ENCODE measurements around the gene HIRA.

GRCh38 chr22:19466126-19466716 lies 34.7 kb upstream of the HIRA start:
- TF ChIP-seq ATF2 (CRISPR knock-in tag; IDR thresholded peaks at IDR 0.05; ENCODE audit: borderline replicate concordance, low read depth) (no peak), CTCF (IDR thresholded peaks at IDR 0.05) (no peak), NR2C2 (CRISPR knock-in tag; IDR thresholded peaks at IDR 0.05) (no peak), ELF4 (CRISPR knock-in tag; IDR thresholded peaks at IDR 0.05; ENCODE audit: low read depth) (no peak), ZBTB21 (CRISPR knock-in tag; IDR thresholded peaks at IDR 0.05; ENCODE audit: borderline replicate concordance) (no peak), JUN (CRISPR knock-in tag; IDR thresholded peaks at IDR 0.05) (no peak), NR3C1 (CRISPR knock-in tag; conservative IDR thresholded peaks at IDR 0.05; ENCODE audit: low read depth) (no peak), ATF3 (CRISPR knock-in tag; conservative IDR thresholded peaks at IDR 0.05) (no peak), ATF1 (CRISPR knock-in tag; IDR thresholded peaks at IDR 0.05) (no peak), SMAD3 (CRISPR knock-in tag; IDR thresholded peaks at IDR 0.05; ENCODE audit: borderline replicate concordance) (no peak)
